Measurements from ENCODE around the gene ANXA8.

GRCh38 chr10:47450442-47450841 is 33.5 kb downstream of the ANXA8 start:
- TF ChIP-seq CTCF (conservative IDR thresholded peaks at IDR 0.05), result no peak
- no peak for TF ChIP-seq EZH2 (IDR thresholded peaks at IDR 0.05; ENCODE audit: low read depth)

All from PC-9 (cell line).